ENCODE results near the gene CAPRIN1.

The CAPRIN1 gene

DNA sequence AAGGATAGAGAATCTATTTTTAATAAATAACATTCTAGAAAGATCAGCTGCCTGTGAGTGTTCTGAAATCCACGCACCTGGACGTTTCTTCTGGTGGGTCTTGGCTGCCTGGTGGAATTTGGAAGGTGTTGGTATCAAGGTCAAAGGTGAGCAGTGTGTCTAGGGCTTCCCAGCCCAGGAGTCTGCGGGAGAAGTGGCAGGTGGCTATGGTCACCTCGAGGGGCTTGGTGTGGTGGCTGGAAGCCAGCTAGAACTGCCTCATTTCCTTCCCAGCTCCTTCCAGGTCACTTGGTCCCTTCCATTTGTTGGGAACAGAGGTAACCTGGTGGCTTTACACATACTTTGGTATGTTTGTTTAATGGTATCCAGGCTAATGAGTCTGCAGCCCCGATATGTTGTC, 95.3 kb downstream of the CAPRIN1 start:
- H3K4me3 ChIP-seq (ENCODE audit: low read depth, low read length), result no peak overlapping the region
- no peak for TF ChIP-seq CTCF (IDR thresholded peaks at IDR 0.05; ENCODE audit: low read depth, low read length)
- in situ Hi-C loops (cut with HindIII; ENCODE audit: low sequenced_read_pairs), result no loop called here
- no peak for DNase-seq (ENCODE audit: low read depth, low spot score)

GRCh38 chr11:34147581-34147980, 96.0 kb downstream of the CAPRIN1 start:
- DNase-seq (ENCODE audit: low read depth, low spot score), result no peak
- in situ Hi-C loops (cut with HindIII; ENCODE audit: low sequenced_read_pairs), result no loop called here
- H3K4me3 ChIP-seq (ENCODE audit: low read depth, low read length), result no peak overlapping the region
- TF ChIP-seq CTCF (IDR thresholded peaks at IDR 0.05; ENCODE audit: low read depth, low read length), result no peak

DNA sequence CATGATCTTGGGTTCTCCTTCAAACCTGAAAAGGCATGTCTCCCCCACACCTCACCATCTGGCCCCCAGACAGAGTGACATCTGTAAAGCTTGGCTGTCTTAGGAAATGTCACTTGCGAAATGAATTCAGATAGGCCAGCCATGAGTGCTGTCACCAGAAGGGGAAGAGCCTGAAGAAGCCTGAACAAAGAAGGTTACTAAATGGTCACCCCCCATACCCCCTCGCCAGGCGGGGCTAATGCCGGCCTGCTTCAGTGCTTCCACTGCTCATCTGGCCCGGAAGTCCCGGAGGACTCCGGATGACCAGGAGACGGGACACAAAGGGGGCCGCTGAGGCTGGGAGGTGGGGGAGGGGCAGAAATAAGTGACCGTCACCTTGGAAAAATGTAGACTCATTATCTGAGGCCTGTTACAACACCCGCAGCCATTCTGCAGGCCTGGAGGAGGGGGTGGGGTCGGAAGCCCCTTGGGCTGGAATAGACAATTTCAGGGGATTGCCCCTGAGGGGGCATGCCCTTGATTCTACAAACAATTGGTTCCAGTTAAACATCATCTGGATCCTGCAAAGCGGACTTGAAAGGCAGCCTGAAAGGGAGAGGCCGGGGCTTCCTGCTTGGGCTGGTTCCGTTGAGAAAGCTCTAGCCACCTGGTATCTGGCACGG, 97.1 kb downstream of the CAPRIN1 start:
- no peak for DNase-seq (ENCODE audit: low read depth, low spot score)
- TF ChIP-seq CTCF (IDR thresholded peaks at IDR 0.05; ENCODE audit: low read depth, low read length), result no peak

GRCh38 chr11:34149274-34149673, 97.7 kb downstream of the CAPRIN1 start:
- in situ Hi-C loops (cut with HindIII; ENCODE audit: low sequenced_read_pairs), result no loop called here
- TF ChIP-seq CTCF (IDR thresholded peaks at IDR 0.05; ENCODE audit: low read depth, low read length), result no peak
- H3K4me3 ChIP-seq (ENCODE audit: low read depth, low read length), result no peak overlapping the region
- no peak for DNase-seq (ENCODE audit: low read depth, low spot score)

More for the DNA sequence above, 97.1 kb downstream of the CAPRIN1 start:
- in situ Hi-C loops (cut with HindIII; ENCODE audit: low sequenced_read_pairs), result no loop called here
- H3K4me3 ChIP-seq (ENCODE audit: low read depth, low read length), result no peak overlapping the region

DNA sequence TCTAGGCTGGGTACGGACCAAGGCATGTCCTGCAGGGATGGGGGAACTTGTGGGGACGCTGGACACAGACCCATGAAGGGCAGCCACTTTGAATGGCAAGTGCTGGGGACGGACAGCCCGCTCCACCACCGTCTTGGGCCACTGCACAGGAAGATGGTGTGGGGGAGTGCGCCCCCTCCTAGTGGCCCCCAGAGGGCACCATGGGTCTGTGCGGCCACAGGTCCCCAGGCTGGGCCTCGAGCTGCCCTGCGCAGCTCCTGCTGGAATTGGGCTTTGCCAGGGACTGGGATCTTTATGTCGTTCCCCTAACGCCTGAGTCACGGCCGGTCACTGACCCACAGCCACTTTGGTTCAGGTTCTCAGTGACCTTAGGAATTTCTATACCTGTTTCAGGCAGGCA, 98.3 kb downstream of the CAPRIN1 start:
- TF ChIP-seq CTCF (IDR thresholded peaks at IDR 0.05; ENCODE audit: low read depth, low read length), result peak; percentile 50
- DNase-seq (ENCODE audit: low read depth, low spot score), result no peak
- in situ Hi-C loops (cut with HindIII; ENCODE audit: low sequenced_read_pairs), result no loop called here
- no peak overlapping the region for H3K4me3 ChIP-seq (ENCODE audit: low read depth, low read length)

GRCh38 chr11:34150494-34151151, 99.1 kb downstream of the CAPRIN1 start:
- no peak for DNase-seq (ENCODE audit: low read depth, low spot score)
- in situ Hi-C loops (cut with HindIII; ENCODE audit: low sequenced_read_pairs), result no loop called here
- TF ChIP-seq CTCF (IDR thresholded peaks at IDR 0.05; ENCODE audit: low read depth, low read length), result no peak
- no peak overlapping the region for H3K4me3 ChIP-seq (ENCODE audit: low read depth, low read length)

All from astrocyte of the spinal cord (primary cell).